Heart left ventricle (tissue), 13 donors: ENCODE data around the gene ITGAE.

Source experiments
- POLR2A ChIP-seq, 2 donors: fragments of 450-650 bp; IDR thresholded peaks; one replicate each; pipeline ENCODE4 v1.6.1; 2017; ENCODE audit warnings: antibody characterized with exemption in 2 of 2, mild to moderate bottlenecking in 2 of 2, moderate library complexity in 2 of 2
- TF ChIP-seq, protein P1 (sequence below), 12 donors: fragments of 200-600 bp; sonication (generic) in 4 of 12; IDR thresholded peaks; one replicate each; pipeline versions ENCODE4 v1.5.0 to v1.8.0; 2018 to 2022; ENCODE audit warnings: antibody characterized with exemption in 12 of 12, mild to moderate bottlenecking in 5 of 12
- donor health status: ischemic (EF 13 %, LVEDD 7.1; RV severe dilation, severe dysfunction).
- donor health status: DM: no; HTN: yes; CAD: no.
- donor health status: DM: no; HTN: no; CAD: no.
- donor health status: ischemic (EF 25% LVEDD 6.9; RV normal size, moderate dysfunction).
- donor health status: ischemic (EF 25% LVEDD 5.7; RV mildly dilated, moderate dysfunction).
- donor health status: ischemic (EF 35%, LVEDD 5.7; RV mildly dilated, moderate dysfunction).
- donor health status: nonischemic (EF 11% LVEDD 7.7; RV severe dilation, severe dysfunction).
- donor health status: DM: yes; HTN: yes; CAD: no.
- donor health status: PGD.
- donor health status: ischemic (EF 29% LVEDD 5.4; RV normal size, mild dysfunction).
- donor health status: nonischemic (EF 23%, LVEDD 6.1; RV moderate dilation, normal function).

DNA sequence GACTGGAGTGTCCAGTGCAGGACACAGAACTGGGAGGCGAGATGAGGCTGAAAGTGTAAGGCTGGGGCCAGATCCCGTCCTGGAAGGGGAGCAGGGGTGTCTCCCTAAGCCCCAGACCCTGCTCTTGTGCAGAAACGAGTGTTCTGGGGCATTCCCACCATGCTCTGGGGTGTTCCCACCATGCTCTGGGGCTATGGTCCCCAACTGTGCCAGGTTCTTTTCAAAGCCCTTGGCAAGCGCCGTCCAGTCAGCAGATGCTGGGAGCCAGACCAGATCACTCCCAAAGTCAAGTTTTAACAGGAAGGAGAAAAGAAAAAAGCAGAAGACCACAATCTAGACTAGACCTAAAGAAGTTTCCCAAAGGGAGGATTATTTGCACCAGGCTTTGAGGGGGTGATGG lies 135.2 kb downstream of the ITGAE start:
- TF ChIP-seq POLR2A (IDR thresholded peaks at IDR 0.05) = no peak
- TF ChIP-seq, protein P1, sequence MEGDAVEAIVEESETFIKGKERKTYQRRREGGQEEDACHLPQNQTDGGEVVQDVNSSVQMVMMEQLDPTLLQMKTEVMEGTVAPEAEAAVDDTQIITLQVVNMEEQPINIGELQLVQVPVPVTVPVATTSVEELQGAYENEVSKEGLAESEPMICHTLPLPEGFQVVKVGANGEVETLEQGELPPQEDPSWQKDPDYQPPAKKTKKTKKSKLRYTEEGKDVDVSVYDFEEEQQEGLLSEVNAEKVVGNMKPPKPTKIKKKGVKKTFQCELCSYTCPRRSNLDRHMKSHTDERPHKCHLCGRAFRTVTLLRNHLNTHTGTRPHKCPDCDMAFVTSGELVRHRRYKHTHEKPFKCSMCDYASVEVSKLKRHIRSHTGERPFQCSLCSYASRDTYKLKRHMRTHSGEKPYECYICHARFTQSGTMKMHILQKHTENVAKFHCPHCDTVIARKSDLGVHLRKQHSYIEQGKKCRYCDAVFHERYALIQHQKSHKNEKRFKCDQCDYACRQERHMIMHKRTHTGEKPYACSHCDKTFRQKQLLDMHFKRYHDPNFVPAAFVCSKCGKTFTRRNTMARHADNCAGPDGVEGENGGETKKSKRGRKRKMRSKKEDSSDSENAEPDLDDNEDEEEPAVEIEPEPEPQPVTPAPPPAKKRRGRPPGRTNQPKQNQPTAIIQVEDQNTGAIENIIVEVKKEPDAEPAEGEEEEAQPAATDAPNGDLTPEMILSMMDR (IDR thresholded peaks at IDR 0.05) = no peak
